HG02885 (cell line): ENCODE results near the gene SEMA5A.
A peak's percentile ranks its signal among the peaks of the same experiment; 100 is the strongest.

Source experiments
- ATAC-seq: cut with Tn5 transposase; IDR thresholded peaks from one replicate; pipeline ENCODE4 v1.9.1; 2021; ENCODE audit warnings: mild to moderate bottlenecking; ENCODE audit not compliant: unreplicated experiment, poor library complexity

The SEMA5A gene

GRCh38 chr5:9240431-9240830, 305.4 kb downstream of the SEMA5A start:
- ATAC-seq, result no peak

GRCh38 chr5:9239626-9240025, 306.2 kb downstream of the SEMA5A start:
- no peak for ATAC-seq

- ATAC-seq, result no peak
These were observed 306.8 kb downstream of the SEMA5A start for GRCh38 chr5:9239071-9239470.

- no peak for ATAC-seq
These were observed 312.2 kb downstream of the SEMA5A start for GRCh38 chr5:9233712-9234111.

- ATAC-seq, result no peak
These were observed 312.8 kb downstream of the SEMA5A start for GRCh38 chr5:9233035-9233434.

- ATAC-seq, result no peak
These were observed 314.0 kb downstream of the SEMA5A start for GRCh38 chr5:9231842-9232241.

GRCh38 chr5:9230355-9230754, 315.5 kb downstream of the SEMA5A start:
- ATAC-seq, result no peak

GRCh38 chr5:9226016-9226536, 319.8 kb downstream of the SEMA5A start:
- no peak for ATAC-seq

GRCh38 chr5:9222054-9222976, 323.6 kb downstream of the SEMA5A start:
- ATAC-seq, result no peak

GRCh38 chr5:9218358-9218757, 327.5 kb downstream of the SEMA5A start:
- ATAC-seq, result no peak

GRCh38 chr5:9212605-9213004, 333.3 kb downstream of the SEMA5A start:
- ATAC-seq, result no peak

GRCh38 chr5:9209846-9210492, 335.9 kb downstream of the SEMA5A start:
- no peak for ATAC-seq

- ATAC-seq, result peak; percentile 82
These were observed 338.0 kb downstream of the SEMA5A start for GRCh38 chr5:9207817-9208418.

- no peak for ATAC-seq
These were observed 343.2 kb downstream of the SEMA5A start for GRCh38 chr5:9202636-9203035.

GRCh38 chr5:9201761-9202160, 344.1 kb downstream of the SEMA5A start:
- ATAC-seq, result no peak

- no peak for ATAC-seq
These were observed 344.9 kb downstream of the SEMA5A start for GRCh38 chr5:9201011-9201410.

- ATAC-seq, result no peak
These were observed 347.5 kb downstream of the SEMA5A start for GRCh38 chr5:9198394-9198793.

GRCh38 chr5:9197881-9198260, 348.0 kb downstream of the SEMA5A start:
- ATAC-seq, result peak; percentile 98

GRCh38 chr5:9196403-9197227, 349.3 kb downstream of the SEMA5A start:
- no peak for ATAC-seq

GRCh38 chr5:9194509-9194908, 351.4 kb downstream of the SEMA5A start:
- no peak for ATAC-seq
